Measurements from ENCODE around the gene ADGRV1. TPM values are rescaled to one million over a fixed set of nuclear protein-coding genes. Genes with fewer than 3 reads are reported as not detected.

Gene ADGRV1
- total and polyA plus RNA-seq, 8 donors: 0.75 to 10.3 (median 4.0) TPM

GRCh38 chr5:90890180-90890579, 331.6 kb downstream of the ADGRV1 start:
- H3K4me1 ChIP-seq: peaks cover 0 to 34% (median 13%) of the 10 kb centered on the region in 4 donors
- no peaks in the 10 kb centered on the region for H3K27me3 ChIP-seq
- 89 to 100% (median 94%) methylated on average over 1 of the region's 1 CpG for WGBS, 5 donors
- DNase-seq: no peak
- no peaks in the 10 kb centered on the region for H3K9me3 ChIP-seq
- H3K36me3 ChIP-seq: no peaks in the 10 kb centered on the region
- no peak overlapping the region for H3K4me3 ChIP-seq
- intact Hi-C loops (cut with DNase I; ENCODE audit: low total_unique reads): no loop called here
- TF ChIP-seq EP300 (IDR thresholded peaks at IDR 0.05): no peak
- no peak for TF ChIP-seq POLR2AphosphoS5 (IDR thresholded peaks at IDR 0.05)
- TF ChIP-seq CTCF (IDR thresholded peaks at IDR 0.05): no peak
- no peak for TF ChIP-seq POLR2A (IDR thresholded peaks at IDR 0.05)
- H3K27ac ChIP-seq: peak overlapping the region in 2 of 5 donors; percentile 12 to 46

- Histone ChIP-seq H3K27ac (no peak overlapping the region), H3K4me3 (no peak overlapping the region), H3K9me3 (no peaks in the 10 kb centered on the region), H3K4me1 (peaks cover 0 to 29% (median 10%) of the 10 kb centered on the region in 4 donors), H3K27me3 (no peaks in the 10 kb centered on the region), H3K36me3 (no peaks in the 10 kb centered on the region)
- intact Hi-C loops (cut with DNase I; ENCODE audit: low total_unique reads): no loop called here
- 91 to 98% (median 94%) methylated on average over 2 of the region's 2 CpGs for WGBS, 5 donors
- no peak for TF ChIP-seq POLR2AphosphoS5 (IDR thresholded peaks at IDR 0.05)
- no peak for TF ChIP-seq EP300 (IDR thresholded peaks at IDR 0.05)
- no peak for TF ChIP-seq POLR2A (IDR thresholded peaks at IDR 0.05)
- TF ChIP-seq CTCF (IDR thresholded peaks at IDR 0.05): no peak
- no peak for DNase-seq
Observed at GRCh38 chr5:90894866-90895420, 336.3 kb downstream of the ADGRV1 start.

- WGBS, 5 donors: 76 to 90% (median 86%) methylated on average over 2 of the region's 2 CpGs
- peaks cover 0 to 22% (median 10%) of the 10 kb centered on the region in 4 donors for H3K4me1 ChIP-seq
- H3K9me3 ChIP-seq: no peaks in the 10 kb centered on the region
- no peaks in the 10 kb centered on the region for H3K27me3 ChIP-seq
- intact Hi-C loops (cut with DNase I; ENCODE audit: low total_unique reads): no loop called here
- TF ChIP-seq POLR2AphosphoS5 (IDR thresholded peaks at IDR 0.05): no peak
- TF ChIP-seq POLR2A (IDR thresholded peaks at IDR 0.05): no peak
- no peak for TF ChIP-seq EP300 (IDR thresholded peaks at IDR 0.05)
- TF ChIP-seq CTCF (IDR thresholded peaks at IDR 0.05): no peak
- DNase-seq: no peak
- no peaks in the 10 kb centered on the region for H3K36me3 ChIP-seq
- H3K4me3 ChIP-seq: no peak overlapping the region
- H3K27ac ChIP-seq: no peak overlapping the region
Observed at GRCh38 chr5:90897618-90898017, 339.0 kb downstream of the ADGRV1 start.

- intact Hi-C loops (cut with DNase I; ENCODE audit: low total_unique reads): no loop called here
- no peaks in the 10 kb centered on the region for H3K36me3 ChIP-seq
- TF ChIP-seq POLR2A (IDR thresholded peaks at IDR 0.05) (no peak), POLR2AphosphoS5 (IDR thresholded peaks at IDR 0.05) (no peak), CTCF (IDR thresholded peaks at IDR 0.05) (no peak), EP300 (IDR thresholded peaks at IDR 0.05) (no peak)
- WGBS, 5 donors: 90 to 96% (median 94%) methylated on average over 4 of the region's 4 CpGs
- no peaks in the 10 kb centered on the region for H3K27me3 ChIP-seq
- peaks cover 0 to 22% (median 8%) of the 10 kb centered on the region in 4 donors for H3K4me1 ChIP-seq
- H3K4me3 ChIP-seq: no peak overlapping the region
- peak overlapping the region in 2 of 5 donors; percentile 35 to 36 for H3K27ac ChIP-seq
- no peak for DNase-seq
- H3K9me3 ChIP-seq: no peaks in the 10 kb centered on the region
Observed at GRCh38 chr5:90898326-90899013, 339.9 kb downstream of the ADGRV1 start.

Data from stomach (tissue), 9 donors.